GM10266 (cell line): ENCODE data around the gene CUBN.

ENCODE experiments used
- DNase-seq: peaks from one replicate; pipeline ENCODE4 v3.0.0; 2012; ENCODE audit errors: extremely low spot score
- CTCF ChIP-seq: IDR thresholded peaks from 2 replicates; pipeline ENCODE4 v1.5.1; 2012; ENCODE audit warnings: mild to moderate bottlenecking, low read depth; ENCODE audit not compliant: control insufficient read depth, insufficient read depth; ENCODE audit errors: missing control alignments

The CUBN gene

GRCh38 chr10:17058093-17058492, 71.5 kb downstream of the CUBN start:
- TF ChIP-seq CTCF: no peak
- no peak for DNase-seq

GRCh38 chr10:17056781-17057428, 72.7 kb downstream of the CUBN start:
- no peak for TF ChIP-seq CTCF
- DNase-seq: no peak

GRCh38 chr10:17053513-17053912, 76.1 kb downstream of the CUBN start:
- no peak for DNase-seq
- TF ChIP-seq CTCF: no peak

GRCh38 chr10:17053061-17053460, 76.5 kb downstream of the CUBN start:
- DNase-seq: no peak
- no peak for TF ChIP-seq CTCF

GRCh38 chr10:17051851-17052250, 77.8 kb downstream of the CUBN start:
- DNase-seq: no peak
- no peak for TF ChIP-seq CTCF

GRCh38 chr10:17049195-17049594, 80.4 kb downstream of the CUBN start:
- DNase-seq: no peak
- TF ChIP-seq CTCF: no peak

- TF ChIP-seq CTCF: no peak
- DNase-seq: no peak
Observed at GRCh38 chr10:17047908-17048307, 81.7 kb downstream of the CUBN start.
